GM23338 (cell line): Measurements from ENCODE around the gene ZFYVE28. TPM values are rescaled to one million over a fixed set of nuclear protein-coding genes. Genes with fewer than 3 reads are reported as not detected.

Source experiments
- ATAC-seq: fragments of 200-7000 bp; cut with Tn5 transposase; 3 replicates; pipeline ENCODE4 v1.9.1; 2020
- DNase-seq: peaks from one replicate; pipeline ENCODE4 v3.0.0-alpha.2; 2015; ENCODE audit warnings: low spot score
- H2AFZ ChIP-seq: fragments of 200-600 bp; sonication (generic); 2 replicates; pipeline ENCODE4 v1.8.0; 2016; ENCODE audit warnings: antibody characterized with exemption, mild to moderate bottlenecking, moderate library complexity
- H3F3A ChIP-seq: fragments of 200-600 bp; sonication (generic); replicated peaks from 2 replicates; pipeline ENCODE4 v1.8.0; 2017; ENCODE audit warnings: antibody characterized with exemption, mixed run types, low read depth
- H3K27ac ChIP-seq: fragments of 200-600 bp; sonication (generic); 2 replicates; pipeline ENCODE4 v1.6.1; 2016; ENCODE audit warnings: low read depth
- H3K27me3 ChIP-seq: fragments of 200-600 bp; sonication (generic); 2 replicates; pipeline ENCODE4 v1.8.0; 2016; ENCODE audit warnings: mild to moderate bottlenecking, mixed run types, moderate library complexity; ENCODE audit not compliant: insufficient read depth
- H3K36me3 ChIP-seq: fragments of 200-600 bp; sonication (generic); 2 replicates; pipeline ENCODE4 v1.8.0; 2016; ENCODE audit warnings: mild to moderate bottlenecking; ENCODE audit not compliant: insufficient read depth
- H3K4me1 ChIP-seq: fragments of 200-600 bp; sonication (generic); 2 replicates; pipeline ENCODE4 v1.8.0; 2016; ENCODE audit warnings: mild to moderate bottlenecking, moderate library complexity; ENCODE audit not compliant: insufficient read depth
- H3K4me2 ChIP-seq: fragments of 200-600 bp; sonication (generic); 2 replicates; pipeline ENCODE4 v1.7.1; 2017; ENCODE audit warnings: mixed run types
- H3K4me3 ChIP-seq: fragments of 200-600 bp; sonication (generic); 2 replicates; pipeline ENCODE4 v1.6.1; 2016; ENCODE audit warnings: mixed run types
- H3K79me2 ChIP-seq: fragments of 200-600 bp; sonication (generic); replicated peaks from 2 replicates; pipeline ENCODE4 v1.8.0; 2017; ENCODE audit warnings: mild to moderate bottlenecking; ENCODE audit not compliant: insufficient read depth
- H3K9me2 ChIP-seq: fragments of 200-600 bp; sonication (generic); 2 replicates; pipeline ENCODE4 v1.8.0; 2017; ENCODE audit not compliant: insufficient read depth
- H4K20me1 ChIP-seq: fragments of 200-600 bp; sonication (generic); replicated peaks from 2 replicates; pipeline ENCODE4 v1.8.0; 2017; ENCODE audit warnings: mild to moderate bottlenecking; ENCODE audit not compliant: insufficient read depth
- H3K27ac Mint-ChIP-seq: 2 replicates; pipeline ENCODE4 v1.8.0; 2020; ENCODE audit warnings: inconsistent platforms, mild to moderate bottlenecking, moderate library complexity, mixed read lengths
- H3K27me3 Mint-ChIP-seq: 3 replicates; pipeline ENCODE4 v1.8.0; 2022; ENCODE audit warnings: low read depth, mild to moderate bottlenecking, moderate library complexity, mixed read lengths, inconsistent platforms; ENCODE audit not compliant: insufficient read depth, poor library complexity
- H3K36me3 Mint-ChIP-seq: 3 replicates; pipeline ENCODE4 v1.8.0; 2021; ENCODE audit warnings: low read depth, mild to moderate bottlenecking, inconsistent platforms, moderate library complexity, mixed read lengths
- H3K4me1 Mint-ChIP-seq: 3 replicates; pipeline ENCODE4 v1.8.0; 2020; ENCODE audit warnings: mild to moderate bottlenecking, inconsistent platforms, mixed read lengths
- H3K4me3 Mint-ChIP-seq: 3 replicates; pipeline ENCODE4 v1.8.0; 2021; ENCODE audit warnings: moderate library complexity, mild to moderate bottlenecking, inconsistent platforms, mixed read lengths
- H3K9me3 Mint-ChIP-seq: 3 replicates; pipeline ENCODE4 v1.8.0; 2020; ENCODE audit warnings: moderate library complexity, mild to moderate bottlenecking, inconsistent platforms, mixed read lengths
- CREB1 ChIP-seq: fragments of 250-450 bp; sonication (Bioruptor Pico); IDR thresholded peaks from 2 replicates; pipeline ENCODE4 v1.5.0; 2020; ENCODE audit warnings: low read depth, mild to moderate bottlenecking, moderate library complexity
- EZH2 ChIP-seq: fragments of 200-600 bp; sonication (generic); IDR thresholded peaks from one replicate; pipeline ENCODE4 v1.8.0; 2017; ENCODE audit warnings: antibody characterized with exemption, mild to moderate bottlenecking, low read depth; ENCODE audit not compliant: unreplicated experiment
- EZH2phosphoT487 ChIP-seq: fragments of 200-600 bp; sonication (generic); IDR thresholded peaks from one replicate; pipeline ENCODE4 v1.8.1; 2018; ENCODE audit warnings: antibody characterized with exemption; ENCODE audit not compliant: unreplicated experiment
- JUNB ChIP-seq: IDR thresholded peaks from one replicate; pipeline ENCODE4 v1.6.1; 2016; ENCODE audit warnings: antibody characterized with exemption; ENCODE audit not compliant: unreplicated experiment
- NANOG ChIP-seq: IDR thresholded peaks from 2 replicates; pipeline ENCODE4 v1.6.1; 2016; ENCODE audit warnings: antibody characterized with exemption, borderline replicate concordance
- POLR2AphosphoS5 ChIP-seq: IDR thresholded peaks from 2 replicates; pipeline ENCODE4 v1.6.1; 2016; ENCODE audit warnings: antibody characterized with exemption, low read depth
- REST ChIP-seq: IDR thresholded peaks from one replicate; pipeline ENCODE4 v1.6.1; 2018; ENCODE audit warnings: antibody characterized with exemption; ENCODE audit not compliant: unreplicated experiment
- STAT1 ChIP-seq: IDR thresholded peaks from one replicate; pipeline ENCODE4 v1.6.1; 2016; ENCODE audit warnings: antibody characterized with exemption; ENCODE audit not compliant: unreplicated experiment
- ZNF114 ChIP-seq: fragments of 250-450 bp; sonication (Bioruptor Pico); IDR thresholded peaks from 2 replicates; pipeline ENCODE4 v1.5.0; 2020; ENCODE audit warnings: mild to moderate bottlenecking, moderate library complexity
- ZNF331 ChIP-seq: fragments of 250-450 bp; sonication (Bioruptor Pico); IDR thresholded peaks from 2 replicates; pipeline ENCODE4 v1.5.0; 2020; ENCODE audit warnings: low read depth, mild to moderate bottlenecking, moderate library complexity
- ZNF462 ChIP-seq: fragments of 250-450 bp; sonication (Bioruptor Pico); IDR thresholded peaks from 2 replicates; pipeline ENCODE4 v1.5.0; 2020; ENCODE audit warnings: mild to moderate bottlenecking, moderate library complexity
- polyA plus RNA-seq: library from polyadenylated mRNA; unstranded; fragments of >200 nt; fragmentation: Nextera tagmentation; extraction: Ambion mirVana; gene quantifications from 2 replicates; pipeline ENCODE4 v1.2.1, GENCODE V29; 2016
- total RNA-seq: library from RNA; depleted of rRNA; stranded (reverse); fragments of >200 nt; shearing (Covaris generic); gene quantifications from 2 replicates; pipeline ENCODE4 v1.2.3, GENCODE V29; 2014
- TF ChIP-seq, protein P1 (sequence below): IDR thresholded peaks from 2 replicates; pipeline ENCODE4 v1.6.1; 2016; ENCODE audit warnings: antibody characterized with exemption
- TF ChIP-seq, protein P2 (sequence below), 2 experiments: fragments of 200-600 bp in 1 of 2; sonication (generic) in 1 of 2; conservative IDR thresholded peaks; 2 replicates each; pipeline versions ENCODE4 v1.5.1 to v1.6.1; 2016 to 2017; ENCODE audit warnings: antibody characterized with exemption in 2 of 2, low read depth in 2 of 2, mild to moderate bottlenecking in 2 of 2, moderate library complexity in 1 of 2

ZFYVE28 gene
- total and polyA plus RNA-seq, 2 experiments from 2014 or later, result 2.6 to 4.6 TPM

DNA sequence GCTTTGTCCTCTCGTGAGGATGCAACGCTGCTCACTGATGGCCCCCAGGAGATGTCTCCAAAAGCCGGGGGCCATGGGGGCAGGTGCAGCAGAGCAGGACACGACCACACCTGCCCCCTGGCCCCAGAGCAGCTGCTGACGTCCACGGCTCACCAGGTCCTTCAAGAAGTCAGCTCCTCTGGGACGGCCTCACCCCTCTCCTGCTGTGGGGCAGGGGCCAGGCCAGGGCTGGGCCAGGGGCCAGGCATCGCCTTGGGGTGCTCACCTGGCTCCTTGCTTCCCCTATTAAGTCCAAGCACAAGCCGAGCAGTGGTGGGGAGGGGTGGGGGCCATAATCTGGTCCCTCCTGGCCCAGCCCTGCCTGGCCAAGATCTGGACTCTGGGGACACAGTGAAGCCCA is 128.0 kb downstream of the ZFYVE28 start:
- Histone ChIP-seq H4K20me1 (no peaks in the 10 kb centered on the region), H2AFZ (no peak overlapping the region), H3K9me2 (no peaks in the 10 kb centered on the region), H3F3A (no peaks in the 10 kb centered on the region), H3K4me1 (no peaks in the 10 kb centered on the region), H3K79me2 (no peaks in the 10 kb centered on the region), H3K4me3 (no peak overlapping the region), H3K4me2 (no peak overlapping the region), H3K36me3 (no peaks in the 10 kb centered on the region), H3K27ac (no peak overlapping the region), H3K27me3 (no peaks in the 10 kb centered on the region)
- no peak overlapping the region for H3K4me3 Mint-ChIP-seq
- DNase-seq (no peak), ATAC-seq (no peak)
- H3K9me3 Mint-ChIP-seq, result peaks cover 3% of the 10 kb centered on the region; the same call in 1 of the 3 replicates
- TF ChIP-seq EZH2 (no peak), POLR2AphosphoS5 (no peak), EZH2phosphoT487 (no peak), REST (no peak), ZNF331 (no peak), ZNF114 (CRISPR knock-in tag) (no peak), CREB1 (CRISPR knock-in tag) (no peak), NANOG (no peak), JUNB (no peak), ZNF462 (CRISPR knock-in tag) (no peak), STAT1 (no peak)
- TF ChIP-seq, protein P1, sequence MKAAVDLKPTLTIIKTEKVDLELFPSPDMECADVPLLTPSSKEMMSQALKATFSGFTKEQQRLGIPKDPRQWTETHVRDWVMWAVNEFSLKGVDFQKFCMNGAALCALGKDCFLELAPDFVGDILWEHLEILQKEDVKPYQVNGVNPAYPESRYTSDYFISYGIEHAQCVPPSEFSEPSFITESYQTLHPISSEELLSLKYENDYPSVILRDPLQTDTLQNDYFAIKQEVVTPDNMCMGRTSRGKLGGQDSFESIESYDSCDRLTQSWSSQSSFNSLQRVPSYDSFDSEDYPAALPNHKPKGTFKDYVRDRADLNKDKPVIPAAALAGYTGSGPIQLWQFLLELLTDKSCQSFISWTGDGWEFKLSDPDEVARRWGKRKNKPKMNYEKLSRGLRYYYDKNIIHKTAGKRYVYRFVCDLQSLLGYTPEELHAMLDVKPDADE, result no peak
- TF ChIP-seq, protein P2, sequence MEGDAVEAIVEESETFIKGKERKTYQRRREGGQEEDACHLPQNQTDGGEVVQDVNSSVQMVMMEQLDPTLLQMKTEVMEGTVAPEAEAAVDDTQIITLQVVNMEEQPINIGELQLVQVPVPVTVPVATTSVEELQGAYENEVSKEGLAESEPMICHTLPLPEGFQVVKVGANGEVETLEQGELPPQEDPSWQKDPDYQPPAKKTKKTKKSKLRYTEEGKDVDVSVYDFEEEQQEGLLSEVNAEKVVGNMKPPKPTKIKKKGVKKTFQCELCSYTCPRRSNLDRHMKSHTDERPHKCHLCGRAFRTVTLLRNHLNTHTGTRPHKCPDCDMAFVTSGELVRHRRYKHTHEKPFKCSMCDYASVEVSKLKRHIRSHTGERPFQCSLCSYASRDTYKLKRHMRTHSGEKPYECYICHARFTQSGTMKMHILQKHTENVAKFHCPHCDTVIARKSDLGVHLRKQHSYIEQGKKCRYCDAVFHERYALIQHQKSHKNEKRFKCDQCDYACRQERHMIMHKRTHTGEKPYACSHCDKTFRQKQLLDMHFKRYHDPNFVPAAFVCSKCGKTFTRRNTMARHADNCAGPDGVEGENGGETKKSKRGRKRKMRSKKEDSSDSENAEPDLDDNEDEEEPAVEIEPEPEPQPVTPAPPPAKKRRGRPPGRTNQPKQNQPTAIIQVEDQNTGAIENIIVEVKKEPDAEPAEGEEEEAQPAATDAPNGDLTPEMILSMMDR (conservative IDR thresholded peaks at IDR 0.05; ENCODE audit: low read depth in 2 of 2), result no peak
- H3K27me3 Mint-ChIP-seq, result peaks cover 12% of the 10 kb centered on the region
- H3K36me3 Mint-ChIP-seq, result no peaks in the 10 kb centered on the region; the same call in 2 of the 3 replicates
- peaks cover 10% of the 10 kb centered on the region for H3K4me1 Mint-ChIP-seq
- H3K27ac Mint-ChIP-seq, result no peak overlapping the region
